HFF-Myc (cell line): ENCODE data around the gene NOX1.
"Not testable (repeated sequence)": the region's sequence is repeated elsewhere in the genome, so short reads cannot be mapped to it uniquely, and the experiment has no call there.

Source experiments
- DNase-seq: peaks from one replicate; pipeline ENCODE4 v3.0.0-alpha.2; 2011; ENCODE audit warnings: low read depth; ENCODE audit errors: extremely low read depth
- H3K4me3 ChIP-seq: replicated peaks from 2 replicates; pipeline ENCODE4 v1.5.1; 2011; ENCODE audit warnings: low read depth, mild to moderate bottlenecking, control low read depth, low read length
- TF ChIP-seq, protein P1 (sequence below): IDR thresholded peaks from 2 replicates; pipeline ENCODE4 v1.5.1; 2012; ENCODE audit warnings: mild to moderate bottlenecking, low read depth, low read length, control low read depth; ENCODE audit errors: missing control alignments

The NOX1 gene

DNA sequence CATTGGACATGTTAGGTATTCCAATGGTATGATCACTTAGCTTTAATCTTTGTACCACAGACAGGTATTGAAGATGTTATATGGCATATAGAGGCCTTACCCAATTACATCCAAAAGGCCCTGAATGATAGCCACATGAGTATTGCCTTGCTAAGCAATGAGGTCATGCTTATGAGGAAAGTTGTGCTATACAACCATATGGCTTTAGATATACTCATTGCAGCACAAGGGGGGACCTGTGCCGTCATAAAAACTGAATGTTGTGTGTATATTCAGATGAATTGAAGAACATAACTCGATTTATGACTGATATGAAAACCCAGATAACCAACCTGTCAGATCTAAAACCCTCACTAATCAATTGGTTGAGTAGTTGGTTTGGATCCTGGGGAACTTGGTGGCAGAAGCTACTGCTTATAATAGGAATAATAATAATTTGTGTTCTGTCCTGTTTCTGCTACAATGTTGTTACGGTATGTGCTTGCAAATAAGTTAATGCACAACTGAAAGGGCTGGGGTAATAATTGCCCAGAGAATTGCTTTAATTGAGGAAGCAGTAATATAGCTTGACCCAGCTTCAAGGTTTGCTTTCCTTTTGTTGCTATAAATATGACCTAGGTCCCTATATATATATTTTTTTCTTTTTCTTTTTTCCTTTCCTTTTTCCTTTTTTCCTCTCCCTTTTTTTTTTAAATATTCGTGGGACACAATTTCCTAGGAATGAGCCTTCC is 75.5 kb downstream of the NOX1 start:
- H3K4me3 ChIP-seq, result no peak overlapping the region
- TF ChIP-seq, protein P1, sequence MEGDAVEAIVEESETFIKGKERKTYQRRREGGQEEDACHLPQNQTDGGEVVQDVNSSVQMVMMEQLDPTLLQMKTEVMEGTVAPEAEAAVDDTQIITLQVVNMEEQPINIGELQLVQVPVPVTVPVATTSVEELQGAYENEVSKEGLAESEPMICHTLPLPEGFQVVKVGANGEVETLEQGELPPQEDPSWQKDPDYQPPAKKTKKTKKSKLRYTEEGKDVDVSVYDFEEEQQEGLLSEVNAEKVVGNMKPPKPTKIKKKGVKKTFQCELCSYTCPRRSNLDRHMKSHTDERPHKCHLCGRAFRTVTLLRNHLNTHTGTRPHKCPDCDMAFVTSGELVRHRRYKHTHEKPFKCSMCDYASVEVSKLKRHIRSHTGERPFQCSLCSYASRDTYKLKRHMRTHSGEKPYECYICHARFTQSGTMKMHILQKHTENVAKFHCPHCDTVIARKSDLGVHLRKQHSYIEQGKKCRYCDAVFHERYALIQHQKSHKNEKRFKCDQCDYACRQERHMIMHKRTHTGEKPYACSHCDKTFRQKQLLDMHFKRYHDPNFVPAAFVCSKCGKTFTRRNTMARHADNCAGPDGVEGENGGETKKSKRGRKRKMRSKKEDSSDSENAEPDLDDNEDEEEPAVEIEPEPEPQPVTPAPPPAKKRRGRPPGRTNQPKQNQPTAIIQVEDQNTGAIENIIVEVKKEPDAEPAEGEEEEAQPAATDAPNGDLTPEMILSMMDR, result no peak
- no peak for DNase-seq

DNA sequence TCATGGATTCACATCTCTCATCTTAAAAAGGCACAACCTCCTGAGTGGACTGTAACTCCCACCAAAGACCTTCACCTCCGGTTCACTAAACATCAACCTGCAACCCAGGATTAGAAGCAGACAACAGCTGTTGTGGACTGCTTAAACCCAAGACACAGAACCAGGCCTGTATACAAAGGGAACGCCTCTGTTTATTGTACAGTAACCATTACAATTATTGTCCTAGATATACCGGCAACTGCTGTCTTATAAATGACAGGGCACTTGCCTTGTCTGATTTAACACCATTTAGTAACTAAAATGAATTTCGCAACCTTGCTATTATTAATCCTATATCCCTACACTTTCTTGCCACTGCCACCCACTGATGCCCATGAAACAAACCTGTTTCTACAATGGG is 76.8 kb downstream of the NOX1 start:
- TF ChIP-seq, protein P1, result no peak
- H3K4me3 ChIP-seq, result no peak overlapping the region
- DNase-seq, result no peak

DNA sequence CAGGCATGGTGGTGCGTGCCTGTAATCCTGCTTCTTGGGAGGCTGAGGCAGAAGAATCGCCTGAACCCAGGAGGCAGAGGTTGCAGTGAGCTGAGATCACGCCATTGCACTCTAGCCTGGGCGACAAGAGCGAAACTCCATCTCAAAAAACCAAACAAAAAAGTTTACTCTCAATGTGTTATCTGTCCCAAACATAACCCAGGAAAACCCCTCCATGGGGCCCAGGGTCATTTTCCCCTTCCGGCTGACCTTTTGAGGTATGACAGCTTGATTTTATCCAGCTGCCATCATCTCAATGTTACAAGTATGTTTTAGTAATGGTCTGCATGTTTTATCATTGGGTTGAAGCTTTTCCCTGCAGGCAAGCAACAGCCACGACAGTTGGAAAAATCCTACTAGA is 77.8 kb downstream of the NOX1 start:
- not testable (repeated sequence) for DNase-seq

More for the DNA sequence above, 77.8 kb downstream of the NOX1 start:
- not testable (repeated sequence) for H3K4me3 ChIP-seq
